Naive thymus-derived CD4-positive, alpha-beta T cell (primary cell): Measurements from ENCODE around the gene SECISBP2. TPM values are rescaled to one million over a fixed set of nuclear protein-coding genes. Genes with fewer than 3 reads are reported as not detected.

Experiments used
- ATAC-seq: fragments of 150-1000 bp; cut with Tn5 transposase; 2 replicates; pipeline ENCODE4 v1.10.0; 2021; ENCODE audit warnings: mild to moderate bottlenecking, moderate library complexity
- CTCF ChIA-PET: fragments of 350-600 bp; sonication (Branson Sonifier 250); formaldehyde crosslinking; loops from one replicate; lab custom pipeline; 2021; ENCODE audit warnings: antibody characterized with exemption; lab: Charles Lee
- POLR2A ChIA-PET: fragments of 350-600 bp; sonication (Branson Sonifier 250); formaldehyde crosslinking; loops from one replicate; lab custom pipeline; 2021; ENCODE audit warnings: antibody characterized with exemption, inconsistent platforms; lab: Charles Lee
- DNase-seq, 9 donors: peaks; one replicate each; pipeline versions ENCODE4 v3.0.0 to v3.0.0-alpha.2; 2020 to 2022; ENCODE audit warnings: mixed read lengths in 1 of 9
- H3K27ac ChIP-seq: one replicate; pipeline ENCODE4 v1.7.0; 2013; ENCODE audit warnings: mild to moderate bottlenecking, low read depth, low read length, moderate library complexity
- H3K27me3 ChIP-seq, 2 donors: one replicate each; pipeline ENCODE4 v1.7.0; 2013; ENCODE audit warnings: low read length in 2 of 2, mild to moderate bottlenecking in 2 of 2, moderate library complexity in 2 of 2; ENCODE audit not compliant: control insufficient read depth in 2 of 2, insufficient read depth in 2 of 2
- H3K36me3 ChIP-seq, 3 experiments: 1 replicate in 2 of 3; 2 replicates in 1 of 3; pipeline ENCODE4 v1.7.0; 2013; ENCODE audit warnings: low read length in 3 of 3, mild to moderate bottlenecking in 3 of 3, moderate library complexity in 1 of 3; ENCODE audit not compliant: insufficient read depth in 3 of 3, control insufficient read depth in 2 of 3
- H3K4me1 ChIP-seq, 2 donors: one replicate each; pipeline ENCODE4 v1.7.0; 2013; ENCODE audit warnings: low read length in 2 of 2, mild to moderate bottlenecking in 2 of 2, moderate library complexity in 1 of 2; ENCODE audit not compliant: control insufficient read depth in 2 of 2, insufficient read depth in 2 of 2
- H3K4me3 ChIP-seq: 2 replicates; pipeline ENCODE4 v1.7.0; 2013; ENCODE audit warnings: mild to moderate bottlenecking, low read length
- H3K9me3 ChIP-seq, 3 experiments: 1 replicate in 2 of 3; 2 replicates in 1 of 3; pipeline ENCODE4 v1.7.0; 2013; ENCODE audit warnings: low read length in 3 of 3; ENCODE audit not compliant: control insufficient read depth in 2 of 3
- H3K27ac Mint-ChIP-seq, 9 donors: one replicate each; pipeline ENCODE4 v1.8.0; 2020 to 2022; ENCODE audit warnings: mixed read lengths in 9 of 9, mild to moderate bottlenecking in 8 of 9, moderate library complexity in 5 of 9, inconsistent platforms in 2 of 9
- H3K27me3 Mint-ChIP-seq, 5 donors: one replicate each; pipeline ENCODE4 v1.8.0; 2021 to 2022; ENCODE audit warnings: mixed read lengths in 5 of 5, mild to moderate bottlenecking in 1 of 5
- H3K36me3 Mint-ChIP-seq, 5 donors: one replicate each; pipeline ENCODE4 v1.8.0; 2020 to 2022; ENCODE audit warnings: mixed read lengths in 5 of 5, mild to moderate bottlenecking in 3 of 5, inconsistent platforms in 1 of 5
- H3K4me1 Mint-ChIP-seq, 7 donors: one replicate each; pipeline ENCODE4 v1.8.0; 2020 to 2022; ENCODE audit warnings: mixed read lengths in 7 of 7, mild to moderate bottlenecking in 3 of 7, inconsistent platforms in 1 of 7
- H3K4me3 Mint-ChIP-seq, 10 donors: one replicate each; pipeline ENCODE4 v1.8.0; 2020 to 2022; ENCODE audit warnings: mild to moderate bottlenecking in 10 of 10, mixed read lengths in 10 of 10, moderate library complexity in 6 of 10, inconsistent platforms in 2 of 10
- H3K9me3 Mint-ChIP-seq, 11 donors: one replicate each; pipeline ENCODE4 v1.8.0; 2020 to 2022; ENCODE audit warnings: mixed read lengths in 11 of 11, mild to moderate bottlenecking in 4 of 11, inconsistent platforms in 1 of 11, moderate library complexity in 1 of 11
- intact Hi-C, 2 donors: fragments of 100-400 bp; cut with micrococcal nuclease; formaldehyde crosslinking; loops; one replicate each; pipeline ENCODE4 v1.15.1; 2023
- polyA plus RNA-seq, 2 donors: library from polyadenylated mRNA; unstranded; fragments of 300-500 nt; fragmentation: Illumina TruSeq; gene quantifications; one replicate each; pipeline ENCODE4 v1.2.3, GENCODE V29; 2021
- total RNA-seq, 6 experiments: library from RNA in 5 of 6; stranded (reverse) in 5 of 6; gene quantifications; 1 replicate in 5 of 6; 2 replicates in 1 of 6; pipeline ENCODE4 v1.2.3 and lab custom pipeline; 2021 to 2026

The SECISBP2 gene
- total and polyA plus RNA-seq, 7 experiments from 2014 or later: 20.1 to 130 (median 100) TPM

GRCh38 chr9:89391585-89391984 lies 73.3 kb downstream of the SECISBP2 start:
- intact Hi-C loops: no loop called here
- no peak for DNase-seq
- Mint-ChIP-seq H3K4me3 (no peak overlapping the region), H3K27me3 (no peaks in the 10 kb centered on the region), H3K9me3 (no peaks in the 10 kb centered on the region), H3K27ac (peak overlapping the region in 5 of 9 donors; percentile 17 to 71 (median 33)), H3K36me3 (peaks cover 8 to 64% (median 39%) of the 10 kb centered on the region in 5 donors), H3K4me1 (peaks cover 0 to 45% (median 6%) of the 10 kb centered on the region in 7 donors)
- Histone ChIP-seq H3K4me3 (no peak overlapping the region), H3K9me3 (no peaks in the 10 kb centered on the region), H3K27me3 (no peaks in the 10 kb centered on the region), H3K36me3 (peaks cover 81 to 97% (median 87%) of the 10 kb centered on the region in 3 experiments), H3K27ac (peak overlapping the region; percentile 29), H3K4me1 (no peaks in the 10 kb centered on the region)
- ATAC-seq: no peak
- POLR2A ChIA-PET: no interaction called here
- CTCF ChIA-PET: no interaction called here

- ATAC-seq (no peak), DNase-seq (no peak)
- Histone ChIP-seq H3K27me3 (no peaks in the 10 kb centered on the region), H3K36me3 (peaks cover 78 to 97% (median 79%) of the 10 kb centered on the region in 3 experiments), H3K4me1 (no peaks in the 10 kb centered on the region), H3K9me3 (no peaks in the 10 kb centered on the region), H3K27ac (no peak overlapping the region), H3K4me3 (no peak overlapping the region)
- H3K36me3 Mint-ChIP-seq: peaks cover 8 to 79% (median 49%) of the 10 kb centered on the region in 5 donors
- intact Hi-C loops: no loop called here
- ChIA-PET POLR2A (interaction anchor here (2.8 kb wide), 1 partner anchor 14 kb away, joined by 10 read pairs; no protein-coding TSS in a partner anchor), CTCF (no interaction called here)
- H3K4me1 Mint-ChIP-seq: peaks cover 0 to 46% (median 10%) of the 10 kb centered on the region in 7 donors
- no peak overlapping the region for H3K4me3 Mint-ChIP-seq
- H3K9me3 Mint-ChIP-seq: no peaks in the 10 kb centered on the region
- no peaks in the 10 kb centered on the region for H3K27me3 Mint-ChIP-seq
- H3K27ac Mint-ChIP-seq: peak overlapping the region in 7 of 9 donors; percentile 10 to 78 (median 32)
Observed at GRCh38 chr9:89394412-89394811, 76.1 kb downstream of the SECISBP2 start.

- Histone ChIP-seq H3K36me3 (peaks cover 63 to 96% (median 71%) of the 10 kb centered on the region in 3 experiments), H3K27me3 (no peaks in the 10 kb centered on the region), H3K4me1 (no peaks in the 10 kb centered on the region), H3K4me3 (no peak overlapping the region), H3K27ac (no peak overlapping the region), H3K9me3 (no peaks in the 10 kb centered on the region)
- intact Hi-C loops: no loop called here
- Mint-ChIP-seq H3K9me3 (no peaks in the 10 kb centered on the region), H3K27me3 (no peaks in the 10 kb centered on the region), H3K36me3 (peaks cover 4 to 77% (median 42%) of the 10 kb centered on the region in 5 donors), H3K4me3 (peak overlapping the region in 1 of 10 donors; percentile 45), H3K4me1 (peaks cover 11 to 41% (median 21%) of the 10 kb centered on the region in 7 donors), H3K27ac (peak overlapping the region in 6 of 9 donors; percentile 23 to 62 (median 44))
- no peak for DNase-seq
- ATAC-seq: no peak
- ChIA-PET POLR2A (interaction anchor here (0.7 to 2.8 kb wide), 3 partner anchors 12 to 156 kb away, joined by 3 to 10 read pairs (median 3); no protein-coding TSS in a partner anchor), CTCF (interaction anchor here (0.6 kb wide), 1 partner anchor 153 kb away, joined by 3 read pairs; no protein-coding TSS in a partner anchor)
Observed at GRCh38 chr9:89395931-89396710, 77.8 kb downstream of the SECISBP2 start.

GRCh38 chr9:89397471-89397870 lies 79.2 kb downstream of the SECISBP2 start:
- Mint-ChIP-seq H3K27me3 (no peaks in the 10 kb centered on the region), H3K36me3 (peaks cover 10 to 79% (median 49%) of the 10 kb centered on the region in 5 donors), H3K4me3 (no peak overlapping the region), H3K27ac (peak overlapping the region in 6 of 9 donors; percentile 18 to 81 (median 54)), H3K9me3 (peaks cover 0 to 3% (median 0%) of the 10 kb centered on the region in 11 donors), H3K4me1 (peaks cover 13 to 39% (median 27%) of the 10 kb centered on the region in 7 donors)
- H3K4me3 ChIP-seq: no peak overlapping the region
- no peaks in the 10 kb centered on the region for H3K27me3 ChIP-seq
- intact Hi-C loops: no loop called here
- no peak overlapping the region for H3K27ac ChIP-seq
- H3K36me3 ChIP-seq: peaks cover 64 to 96% (median 70%) of the 10 kb centered on the region in 3 experiments
- no peaks in the 10 kb centered on the region for H3K4me1 ChIP-seq
- ChIA-PET CTCF (no interaction called here), POLR2A (interaction anchor here (0.9 kb wide), 1 partner anchor 11 kb away, joined by 3 read pairs; no protein-coding TSS in a partner anchor)
- H3K9me3 ChIP-seq: no peaks in the 10 kb centered on the region
- no peak for ATAC-seq
- DNase-seq: no peak

GRCh38 chr9:89398621-89399020 lies 80.3 kb downstream of the SECISBP2 start:
- peak overlapping the region in 4 of 9 donors; percentile 33 to 74 (median 56) for H3K27ac Mint-ChIP-seq
- H3K4me1 ChIP-seq: no peaks in the 10 kb centered on the region
- no peaks in the 10 kb centered on the region for H3K9me3 ChIP-seq
- POLR2A ChIA-PET: no interaction called here
- H3K27ac ChIP-seq: no peak overlapping the region
- H3K36me3 ChIP-seq: peaks cover 64 to 96% (median 68%) of the 10 kb centered on the region in 3 experiments
- no peaks in the 10 kb centered on the region for H3K27me3 Mint-ChIP-seq
- peaks cover 0 to 3% (median 0%) of the 10 kb centered on the region in 11 donors for H3K9me3 Mint-ChIP-seq
- ATAC-seq (no peak), DNase-seq (no peak)
- CTCF ChIA-PET: no interaction called here
- no peak overlapping the region for H3K4me3 Mint-ChIP-seq
- no peak overlapping the region for H3K4me3 ChIP-seq
- peaks cover 8 to 73% (median 43%) of the 10 kb centered on the region in 5 donors for H3K36me3 Mint-ChIP-seq
- intact Hi-C loops: no loop called here
- H3K27me3 ChIP-seq: no peaks in the 10 kb centered on the region
- H3K4me1 Mint-ChIP-seq: peaks cover 13 to 34% (median 25%) of the 10 kb centered on the region in 7 donors

GRCh38 chr9:89400403-89401116 lies 82.3 kb downstream of the SECISBP2 start:
- Mint-ChIP-seq H3K9me3 (peaks cover 0 to 3% (median 0%) of the 10 kb centered on the region in 11 donors), H3K36me3 (peaks cover 11 to 67% (median 42%) of the 10 kb centered on the region in 5 donors), H3K4me3 (no peak overlapping the region), H3K27me3 (no peaks in the 10 kb centered on the region), H3K27ac (peak overlapping the region; percentile 18 to 84 (median 70)), H3K4me1 (peaks cover 18 to 29% (median 27%) of the 10 kb centered on the region in 7 donors)
- ATAC-seq (peak; percentile 86), DNase-seq (no peak)
- POLR2A ChIA-PET: interaction anchor here (0.6 to 1.0 kb wide), 2 partner anchors 35 to 51 kb away, joined by 3 read pairs; no protein-coding TSS in a partner anchor
- H3K4me1 ChIP-seq: peaks cover 0 to 4% of the 10 kb centered on the region in 2 donors
- no peak overlapping the region for H3K27ac ChIP-seq
- H3K9me3 ChIP-seq: no peaks in the 10 kb centered on the region
- no peak overlapping the region for H3K4me3 ChIP-seq
- CTCF ChIA-PET: no interaction called here
- no peaks in the 10 kb centered on the region for H3K27me3 ChIP-seq
- intact Hi-C loops: no loop called here
- peaks cover 54 to 99% (median 55%) of the 10 kb centered on the region in 3 experiments for H3K36me3 ChIP-seq
